PC-3 (cell line): ENCODE data around the gene TDRD7.

Experiments
- CTCF ChIP-seq: fragments of 300-600 bp; sonication (generic); conservative IDR thresholded peaks from 2 replicates; pipeline ENCODE4 v1.5.1; 2017; ENCODE audit warnings: antibody characterized with exemption, low read depth, mild to moderate bottlenecking, low read length
- EZH2 ChIP-seq: fragments of 300-600 bp; sonication (generic); IDR thresholded peaks from one replicate; pipeline ENCODE4 v1.6.1; 2017; ENCODE audit warnings: antibody characterized with exemption, mild to moderate bottlenecking, low read length; ENCODE audit not compliant: unreplicated experiment

GRCh38 chr9:97376902-97377301 lies 35.0 kb upstream of the TDRD7 start:
- no peak for TF ChIP-seq CTCF
- no peak for TF ChIP-seq EZH2
